Adrenal gland (tissue), 12 donors: ENCODE measurements around the gene SLC15A1. TPM values are rescaled to one million over a fixed set of nuclear protein-coding genes. Genes with fewer than 3 reads are reported as not detected.
"Not testable (repeated sequence)": the region's sequence is repeated elsewhere in the genome, so short reads cannot be mapped to it uniquely, and the experiment has no call there.

Experiments
- DNase-seq, 7 donors: peaks; one replicate each; pipeline ENCODE4 v3.0.0-alpha.2; 2019 to 2020
- H3K27ac ChIP-seq, 5 donors: fragments of 200-600 bp; sonication (generic) in 4 of 5; 1 replicate in 3 of 5; 2 replicates in 2 of 5; pipeline versions ENCODE4 v1.5.1 to v1.8.0; 2016 to 2020; ENCODE audit warnings: mild to moderate bottlenecking in 1 of 5
- H3K27me3 ChIP-seq: fragments of 200-600 bp; 2 replicates; pipeline ENCODE4 v1.8.0; 2021
- H3K36me3 ChIP-seq, 2 donors: fragments of 200-600 bp; replicated peaks in 1 of 2; 1 replicate in 1 of 2; 2 replicates in 1 of 2; pipeline versions ENCODE4 v1.5.1 to v1.8.0; 2018 to 2022
- H3K4me1 ChIP-seq, 2 donors: fragments of 200-600 bp; replicated peaks in 1 of 2; 1 replicate in 1 of 2; 2 replicates in 1 of 2; pipeline versions ENCODE4 v1.5.1 to v1.8.0; 2018 to 2021
- H3K4me3 ChIP-seq, 4 donors: fragments of 200-600 bp; sonication (generic) in 3 of 4; one replicate each; pipeline ENCODE4 v1.5.1; 2016 to 2018
- H3K9me3 ChIP-seq, 3 donors: fragments of 200-600 bp; sonication (generic) in 1 of 3; replicated peaks in 1 of 3; 1 replicate in 2 of 3; 2 replicates in 1 of 3; pipeline versions ENCODE4 v1.5.1 to v1.8.0; 2016 to 2021
- CTCF ChIP-seq, 6 experiments: fragments of 450-650 bp in 4 of 6; fragments of 200-600 bp in 2 of 6; sonication (generic) in 1 of 6; IDR thresholded peaks; 1 replicate in 5 of 6; 2 replicates in 1 of 6; pipeline versions ENCODE4 v1.5.1 to v1.8.0; 2016 to 2021; ENCODE audit warnings: antibody characterized with exemption in 6 of 6, mild to moderate bottlenecking in 2 of 6, moderate library complexity in 1 of 6
- POLR2A ChIP-seq, 2 donors: fragments of 450-650 bp; IDR thresholded peaks; one replicate each; pipeline ENCODE4 v1.6.1; 2017; ENCODE audit warnings: antibody characterized with exemption in 2 of 2, mild to moderate bottlenecking in 2 of 2, moderate library complexity in 1 of 2
- WGBS, 4 donors: extraction: QIAGEN DNeasy Blood & Tissue Kit in 2 of 4; methylation state at CpG; one replicate each; pipeline versions ENCODE4 v1.1.5 to v1.1.7; 2013 to 2017; 5-methylcytosine and 5-hydroxymethylcytosine counted together
- intact Hi-C, 2 donors: fragments of 100-400 bp; cut with DNase I; formaldehyde crosslinking; loops; one replicate each; pipeline versions ENCODE4 v1.14.1 to v1.15.0; 2022 to 2023
- polyA plus RNA-seq, 3 donors: library from polyadenylated mRNA; stranded (reverse); fragments of 200-250 nt in 2 of 3; fragments of 350-450 nt in 1 of 3; fragmentation: Illumina TruSeq in 1 of 3; extraction: RNeasy Lipid Tissue Mini Kit (QIAGEN cat#74804) in 1 of 3; gene quantifications; one replicate each; pipeline ENCODE4 v1.2.3, GENCODE V29; 2013 to 2014
- small RNA-seq, 2 donors: library from RNA; depleted of rRNA; stranded (forward); fragments of <200 nt; gene quantifications; one replicate each; pipeline ENCODE3, GENCODE V24; 2016
- total RNA-seq, 9 donors: library from RNA; depleted of rRNA in 4 of 9; stranded (reverse); fragments of >200 nt in 4 of 9; fragments of 120-200 nt in 1 of 9; fragmentation: NEBNext Ultra II Directional in 1 of 9; extraction: Animal tissue kit (Norgen Biotek cat#: 25700) in 1 of 9; gene quantifications; one replicate each; pipeline versions ENCODE4 v1.1.0 to v1.2.4, GENCODE V29; 2013 to 2023
- donor health status: healthy with polysubstance abuse.
- donor health status: Bipolar disorder and iron deficiency.
- donor health status: DM: yes; HTN: yes; CAD: no.
- donor health status: DM: no; HTN: no; CAD: no.
- donor health status: DM: no; HTN: no; CAD: no.
- donor health status: DM: yes; HTN: yes; CAD: no.

The SLC15A1 gene
- total and polyA plus RNA-seq, 12 donors = 0.06 to 0.17 (median 0.07) TPM; not detected in 8

- intact Hi-C loops = no loop called here
- Histone ChIP-seq H3K9me3 (no peaks in the 10 kb centered on the region), H3K27ac (no peak overlapping the region), H3K27me3 (no peaks in the 10 kb centered on the region), H3K4me1 (no peaks in the 10 kb centered on the region), H3K4me3 (no peak overlapping the region), H3K36me3 (no peaks in the 10 kb centered on the region)
- WGBS, 4 donors = 56 to 85% (median 68%) methylated on average over 1 of the region's 1 CpG
- TF ChIP-seq CTCF (IDR thresholded peaks at IDR 0.05) (no peak), POLR2A (IDR thresholded peaks at IDR 0.05) (no peak)
- DNase-seq = no peak
Measured at GRCh38 chr13:98643479-98643878, 109.0 kb downstream of the SLC15A1 start.

DNA sequence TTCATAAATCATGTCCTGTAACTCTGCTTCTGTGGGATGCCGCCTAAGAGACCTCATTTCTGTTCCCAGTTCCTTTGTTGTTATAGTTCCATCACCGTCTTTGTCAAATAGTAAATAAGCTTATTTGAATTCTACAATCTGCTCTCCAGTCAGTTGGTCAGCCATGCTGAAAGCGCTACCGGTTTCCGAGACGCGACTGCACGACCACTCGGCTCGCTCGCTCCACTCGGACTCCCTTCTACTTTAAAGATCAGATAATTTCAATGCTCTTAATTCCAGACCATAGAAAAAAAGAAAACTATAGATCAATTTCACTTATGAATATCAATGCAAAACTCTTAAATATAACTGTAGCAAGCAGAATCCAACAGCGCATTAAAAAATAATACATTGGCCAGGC is 111.4 kb downstream of the SLC15A1 start:
- TF ChIP-seq CTCF (IDR thresholded peaks at IDR 0.05) (no peak), POLR2A (IDR thresholded peaks at IDR 0.05) (no peak)
- 88 to 90% (median 89%) methylated on average over 13 of the region's 13 CpGs for WGBS, 4 donors
- Histone ChIP-seq H3K27ac (no peak overlapping the region), H3K9me3 (no peaks in the 10 kb centered on the region), H3K4me1 (no peaks in the 10 kb centered on the region), H3K27me3 (no peaks in the 10 kb centered on the region), H3K4me3 (no peak overlapping the region), H3K36me3 (no peaks in the 10 kb centered on the region)
- intact Hi-C loops = no loop called here
- no peak for DNase-seq

- H3K27me3 ChIP-seq, H3K4me3 ChIP-seq, H3K27ac ChIP-seq, H3K9me3 ChIP-seq, intact Hi-C loops, H3K4me1 ChIP-seq, H3K36me3 ChIP-seq, DNase-seq: not testable (repeated sequence)
- WGBS, 4 donors = 75 to 82% (median 79%) methylated on average over 4 of the region's 4 CpGs
Measured at GRCh38 chr13:98639785-98640184, 112.7 kb downstream of the SLC15A1 start.

GRCh38 chr13:98638352-98638751 is 114.1 kb downstream of the SLC15A1 start:
- 90 to 94% (median 91%) methylated on average over 8 of the region's 8 CpGs for WGBS, 4 donors

More at GRCh38 chr13:98638352-98638751, 114.1 kb downstream of the SLC15A1 start:
- H3K27ac ChIP-seq, H3K4me1 ChIP-seq, H3K4me3 ChIP-seq, H3K36me3 ChIP-seq, H3K27me3 ChIP-seq, intact Hi-C loops, DNase-seq, H3K9me3 ChIP-seq: not testable (repeated sequence)

Small RNA genes within 50 kb of the gene (small RNA-seq; reads per million reads assigned to genes)
- 0 reads per million in 2 donors for gene RN7SL60P

Other genes with a start within 250 kb of the SLC15A1 start
- gene STK24, start 175.6 kb downstream of the SLC15A1 start, total RNA-seq = 10 to 100 TPM; 29.2 to 72.2 (median 57.1) TPM
- gene STK24, start 175.6 kb downstream of the SLC15A1 start, polyA plus RNA-seq = 10 to 100 TPM; 17.7 to 69.6 (median 26.3) TPM
- 10 to 100 TPM; 27.4 to 83.4 (median 53.5) TPM for gene DOCK9, start 225.4 kb upstream of the SLC15A1 start, total RNA-seq
- gene DOCK9, start 225.4 kb upstream of the SLC15A1 start, polyA plus RNA-seq = 10 to 100 TPM; 16.2 to 40.8 (median 21.2) TPM